K562 (cell line): ENCODE data around the gene COL4A4. TPM values are rescaled to one million over a fixed set of nuclear protein-coding genes. Genes with fewer than 3 reads are reported as not detected.

ENCODE experiments used
- ATAC-seq: fragments of 200-7000 bp; cut with Tn5 transposase; 3 replicates; pipeline ENCODE4 v1.9.1; 2020; ENCODE audit warnings: moderate library complexity
- BruUV-seq: library from RNA; stranded (reverse); fragments of 400-500 nt; replicated peaks from 2 replicates; lab custom pipeline; 2021; lab: Mats Ljungman, UMichigan
- CTCF ChIA-PET: fragments of 300-600 bp; formaldehyde crosslinking; extraction: SDS; loops from one replicate; lab custom pipeline; 2021; ENCODE audit warnings: low intra/inter-chr PET ratio; lab: Yijun Ruan, JAX
- POLR2A ChIA-PET: fragments of 300-600, 350-650 bp; sonication (Branson Sonifier 250); formaldehyde crosslinking; extraction: SDS; loops from one replicate; lab custom pipeline; 2021; ENCODE audit warnings: antibody characterized with exemption, inconsistent platforms; lab: Yijun Ruan, JAX
- DNase-seq, 4 experiments: peaks; one replicate each; pipeline versions ENCODE4 v3.0.0 to v3.0.0-alpha.2; 2011 to 2018; ENCODE audit warnings: low spot score in 3 of 4, mixed read lengths in 3 of 4; ENCODE audit errors: extremely low read depth in 1 of 4
- FAIRE-seq: peaks from 2 replicates; lab custom pipeline; 2011; peaks lifted over from hg19 to GRCh38; lab: Jason Lieb, UNC
- H2AFZ ChIP-seq: 2 replicates; pipeline ENCODE4 v1.6.0; 2011; ENCODE audit warnings: low read depth, low read length, control low read depth, inconsistent platforms
- H3K27ac ChIP-seq: fragments of 200-600 bp; 3 replicates; pipeline ENCODE4 v1.8.0; 2011; ENCODE audit warnings: low read depth, mild to moderate bottlenecking, control low read depth, inconsistent platforms, low read length, moderate library complexity, mixed read lengths; ENCODE audit errors: extremely low read depth
- H3K27me3 ChIP-seq, 2 experiments: fragments of 300-600 bp in 1 of 2; 2 replicates in 1 of 2; 3 replicates in 1 of 2; pipeline versions ENCODE4 v1.6.0 to v1.8.0; 2011; ENCODE audit warnings: inconsistent platforms in 2 of 2, low read length in 2 of 2, mild to moderate bottlenecking in 1 of 2, mixed read lengths in 1 of 2, moderate library complexity in 1 of 2; ENCODE audit not compliant: control insufficient read depth in 2 of 2, insufficient read depth in 2 of 2
- H3K36me3 ChIP-seq: fragments of 300-600 bp; 3 replicates; pipeline ENCODE4 v1.8.0; 2011; ENCODE audit warnings: mild to moderate bottlenecking, low read length, inconsistent platforms; ENCODE audit not compliant: control insufficient read depth, insufficient read depth
- H3K4me1 ChIP-seq, 2 experiments: fragments of 200-600 bp in 1 of 2; replicated peaks in 1 of 2; 2 replicates in 1 of 2; 3 replicates in 1 of 2; pipeline versions ENCODE4 v1.5.1 to v1.8.0; 2011; ENCODE audit warnings: inconsistent platforms in 2 of 2, low read length in 2 of 2, mild to moderate bottlenecking in 1 of 2, mixed read lengths in 1 of 2, moderate library complexity in 1 of 2; ENCODE audit not compliant: control insufficient read depth in 2 of 2, insufficient read depth in 2 of 2
- H3K4me2 ChIP-seq: 2 replicates; pipeline ENCODE4 v1.6.1; 2011; ENCODE audit warnings: low read length, control low read depth, inconsistent platforms, mixed read lengths; ENCODE audit not compliant: insufficient read depth
- H3K4me3 ChIP-seq: fragments of 200-600 bp; sonication (generic), shearing (Covaris generic); 2 replicates; pipeline ENCODE4 v1.5.1; 2016; ENCODE audit warnings: control low read depth, inconsistent platforms
- H3K79me2 ChIP-seq: fragments of 200-600 bp; 3 replicates; pipeline ENCODE4 v1.8.0; 2011; ENCODE audit warnings: low read length, inconsistent platforms; ENCODE audit not compliant: control insufficient read depth, insufficient read depth
- H3K9ac ChIP-seq, 2 experiments: 2 replicates each; pipeline versions ENCODE4 v1.6.0 to v1.6.1; 2011; ENCODE audit warnings: low read depth in 2 of 2, low read length in 2 of 2, control low read depth in 1 of 2, inconsistent platforms in 1 of 2, mild to moderate bottlenecking in 1 of 2, mixed read lengths in 1 of 2; ENCODE audit not compliant: insufficient read depth in 1 of 2
- H3K9me1 ChIP-seq: one replicate; pipeline ENCODE4 v1.6.0; 2011; ENCODE audit warnings: inconsistent platforms, mild to moderate bottlenecking, low read length, moderate library complexity; ENCODE audit not compliant: control insufficient read depth, insufficient read depth
- H3K9me3 ChIP-seq: replicated peaks from 2 replicates; pipeline ENCODE4 v1.5.1; 2011; ENCODE audit warnings: low read depth, low read length, inconsistent platforms; ENCODE audit not compliant: control insufficient read depth, insufficient read depth
- H4K20me1 ChIP-seq: replicated peaks from 2 replicates; pipeline ENCODE4 v1.6.1; 2011; ENCODE audit warnings: low read length, inconsistent platforms, mixed read lengths; ENCODE audit not compliant: control insufficient read depth, insufficient read depth
- CUX1 ChIP-seq: fragments of 200-800 bp; sonication (Bioruptor generic); IDR thresholded peaks from 2 replicates; pipeline ENCODE4 v1.6.1; 2016; ENCODE audit warnings: missing genetic modification characterization, missing compliant biosample characterization
- E2F4 ChIP-seq: sonication (generic); formaldehyde crosslinking; IDR thresholded peaks from 2 replicates; pipeline ENCODE4 v1.8.0; 2022; ENCODE audit warnings: mild to moderate bottlenecking, low read depth, missing genetic modification reagents
- RBM25 ChIP-seq: fragments of 200-400 bp; formaldehyde crosslinking; IDR thresholded peaks from 2 replicates; pipeline ENCODE4 v1.6.1; 2018; ENCODE audit warnings: low read length, low read depth, moderate library complexity; ENCODE audit not compliant: severe bottlenecking
- SMAD2 ChIP-seq: fragments of 150-350 bp; IDR thresholded peaks from 2 replicates; pipeline ENCODE4 v1.6.1; 2014; ENCODE audit warnings: low read depth, mild to moderate bottlenecking, low read length
- ZNF146 ChIP-seq: IDR thresholded peaks from one replicate; pipeline ENCODE4 v1.6.1; 2018; ENCODE audit warnings: missing compliant biosample characterization; ENCODE audit not compliant: unreplicated experiment
- ZNF311 ChIP-seq: fragments of 250-450 bp; sonication (Bioruptor Pico); IDR thresholded peaks from 2 replicates; pipeline ENCODE4 v1.4.0; 2020; ENCODE audit warnings: mild to moderate bottlenecking, moderate library complexity
- WGBS: fragments of 100-300 bp; shearing (Covaris generic); methylation state at CpG from one replicate; pipeline ENCODE4 v1.1.6; 2016; ENCODE audit warnings: low coverage, mixed read lengths; ENCODE audit not compliant: insufficient coverage; ENCODE audit errors: missing lambda C conversion rate; 5-methylcytosine and 5-hydroxymethylcytosine counted together
- in situ Hi-C: fragments of 300-500 bp; cut with MboI; formaldehyde crosslinking; loops from 4 replicates; pipeline ENCODE4 v1.15.0; 2018; ENCODE audit warnings: inconsistent platforms, mixed read lengths
- intact Hi-C: fragments of 100-400 bp; cut with micrococcal nuclease; formaldehyde crosslinking; loops from 2 replicates; pipeline ENCODE4 v1.14.2; 2022
- polyA plus RNA-seq, 8 experiments: library from polyadenylated mRNA; depleted of rRNA in 4 of 8; stranded (reverse) in 5 of 8; unstranded in 3 of 8; fragments of >200 nt; fragmentation: Nextera tagmentation in 2 of 8; fragmentation: Illumina TruSeq in 1 of 8; extraction: Ambion mirVana in 2 of 8; extraction: Trizol in 1 of 8; gene quantifications; 2 replicates each; pipeline versions ENCODE4 v1.2.1 to v1.2.3, GENCODE V29; 2011 to 2014; ENCODE audit warnings: inconsistent platforms in 1 of 8, missing spikeins in 1 of 8
- total RNA-seq, 7 experiments: library from RNA; depleted of rRNA in 6 of 7; stranded (reverse); fragments of >200 nt in 6 of 7; fragmentation: Illumina TruSeq in 2 of 7; extraction: Trizol in 2 of 7; gene quantifications; 2 replicates each; pipeline versions ENCODE4 v1.2.1 to v1.2.3, GENCODE V29; 2011 to 2021; ENCODE audit warnings: low replicate concordance in 1 of 7

COL4A4 gene
- total and polyA plus RNA-seq, 9 of the 15 experiments (the other 6 are each of a cell fraction or from before 2014, with no cell fraction given): under 0.01 to 0.01 TPM; not detected in 7

GRCh38 chr2:227148106-227148505 lies 15.9 kb downstream of the COL4A4 start:
- no peak overlapping the region for H3K4me3 ChIP-seq
- H3K79me2 ChIP-seq: no peaks in the 10 kb centered on the region
- H3K4me1 ChIP-seq: no peaks in the 10 kb centered on the region
- CTCF ChIA-PET: no interaction called here
- intact Hi-C loops: no loop called here
- H3K36me3 ChIP-seq: no peaks in the 10 kb centered on the region
- no peaks in the 10 kb centered on the region for H3K9me1 ChIP-seq
- no peak for FAIRE-seq
- TF ChIP-seq E2F4: no peak
- no peak for TF ChIP-seq ZNF311 (CRISPR knock-in tag)
- no peak for TF ChIP-seq SMAD2
- TF ChIP-seq CUX1 (CRISPR knock-in tag): no peak
- TF ChIP-seq RBM25: peak; percentile 37
- peak; percentile 55 for TF ChIP-seq ZNF146 (CRISPR knock-in tag)
- ATAC-seq: no peak
- H3K4me2 ChIP-seq: no peak overlapping the region
- DNase-seq: no peak
- POLR2A ChIA-PET: no interaction called here
- in situ Hi-C loops: no loop called here
- H3K9ac ChIP-seq: no peak overlapping the region
- H3K27me3 ChIP-seq: no peaks in the 10 kb centered on the region
- H4K20me1 ChIP-seq: no peaks in the 10 kb centered on the region
- BruUV-seq: no TSS peak
- 6% methylated on average over 2 of the region's 2 CpGs for WGBS
- no peak overlapping the region for H2AFZ ChIP-seq
- no peaks in the 10 kb centered on the region for H3K9me3 ChIP-seq
- no peak overlapping the region for H3K27ac ChIP-seq
